Gastrocnemius medialis (tissue), 4 donors: ENCODE results near the gene TGFA. TPM values are rescaled to one million over a fixed set of nuclear protein-coding genes. Genes with fewer than 3 reads are reported as not detected.

Experiments used
- ATAC-seq, 2 donors: fragments of 150-250 bp; one replicate each; pipeline ENCODE4 v1.9.1; 2016
- DNase-seq, 2 donors: peaks; one replicate each; pipeline ENCODE4 v3.0.0-alpha.2; 2019
- H3K27ac ChIP-seq, 4 donors: fragments of 200-600 bp; sonication (generic); 1 replicate in 1 of 4; 2 replicates in 3 of 4; pipeline ENCODE4 v1.5.1; 2016 to 2018; ENCODE audit warnings: mild to moderate bottlenecking in 2 of 4, moderate library complexity in 1 of 4
- H3K27me3 ChIP-seq, 3 donors: fragments of 200-600 bp; sonication (generic) in 2 of 3; 1 replicate in 1 of 3; 2 replicates in 2 of 3; pipeline versions ENCODE4 v1.5.1 to v1.6.0; 2016 to 2019; ENCODE audit warnings: mild to moderate bottlenecking in 1 of 3, moderate library complexity in 1 of 3
- H3K36me3 ChIP-seq, 2 donors: fragments of 200-600 bp; sonication (generic) in 1 of 2; one replicate each; pipeline ENCODE4 v1.5.1; 2017 to 2018
- H3K4me1 ChIP-seq, 2 donors: fragments of 200-600 bp; sonication (generic) in 1 of 2; one replicate each; pipeline ENCODE4 v1.5.1; 2016 to 2017; ENCODE audit warnings: mild to moderate bottlenecking in 2 of 2
- H3K4me3 ChIP-seq, 4 donors: fragments of 200-600 bp; sonication (generic) in 3 of 4; 1 replicate in 1 of 4; 2 replicates in 3 of 4; pipeline ENCODE4 v1.5.1; 2016 to 2019; ENCODE audit warnings: mild to moderate bottlenecking in 2 of 4
- H3K9me3 ChIP-seq, 3 donors: fragments of 200-600 bp; sonication (generic) in 2 of 3; 1 replicate in 1 of 3; 2 replicates in 2 of 3; pipeline ENCODE4 v1.5.1; 2016 to 2019
- POLR2A ChIP-seq, 2 donors: fragments of 450-650 bp; IDR thresholded peaks; one replicate each; pipeline ENCODE4 v1.6.1; 2017; ENCODE audit warnings: antibody characterized with exemption in 2 of 2, mild to moderate bottlenecking in 2 of 2, moderate library complexity in 2 of 2
- in situ Hi-C, 4 donors: fragments of 200-750 bp; cut with MboI; loops; one replicate each; pipeline versions ENCODE4 v1.15.0 to v1.8.0; 2017; ENCODE audit warnings: low sequenced_read_pairs in 4 of 4
- intact Hi-C: fragments of 100-400 bp; cut with DNase I; formaldehyde crosslinking; loops from one replicate; pipeline ENCODE4 v1.15.1; 2023; ENCODE audit warnings: low total_unique reads
- total RNA-seq, 4 donors: library from RNA; depleted of rRNA; stranded (reverse); fragments of >200 nt; gene quantifications; one replicate each; pipeline versions ENCODE4 v1.1.0 to v1.2.3, GENCODE V29; 2016
- TF ChIP-seq, protein P1 (sequence below), 5 experiments: fragments of 450-650 bp in 3 of 5; fragments of 200-600 bp in 2 of 5; sonication (generic) in 2 of 5; IDR thresholded peaks in 4 of 5; conservative IDR thresholded peaks in 1 of 5; 1 replicate in 4 of 5; 2 replicates in 1 of 5; pipeline ENCODE4 v1.5.1; 2016 to 2019; ENCODE audit warnings: antibody characterized with exemption in 5 of 5, mild to moderate bottlenecking in 3 of 5, moderate library complexity in 3 of 5

The TGFA gene
- total RNA-seq, 4 donors from 2014 or later, result 0.05 to 0.26 (median 0.18) TPM; not detected in 1

DNA sequence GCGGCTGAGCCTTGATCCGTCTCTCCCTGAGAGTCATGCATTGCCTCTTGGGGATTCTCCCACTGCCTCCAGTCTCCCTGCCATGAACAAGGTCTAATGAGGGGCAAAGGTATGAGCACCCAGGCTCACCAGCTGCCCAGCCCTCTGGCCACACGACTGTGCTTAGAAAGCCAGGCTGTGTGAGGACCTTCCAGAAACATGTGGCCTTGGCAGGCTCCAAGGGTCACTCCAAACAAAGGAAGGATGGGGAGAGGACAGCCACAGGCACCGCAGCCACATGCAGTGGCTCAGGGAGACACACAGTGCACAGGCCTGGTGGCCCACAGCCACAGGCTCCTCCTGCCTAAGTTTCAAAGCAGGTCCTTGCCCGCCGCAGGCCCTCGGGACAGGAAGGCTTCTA is 35.8 kb downstream of the TGFA start:
- in situ Hi-C loops, result no loop called here
- no peak overlapping the region for H3K27ac ChIP-seq
- intact Hi-C loops, result no loop called here

DNA sequence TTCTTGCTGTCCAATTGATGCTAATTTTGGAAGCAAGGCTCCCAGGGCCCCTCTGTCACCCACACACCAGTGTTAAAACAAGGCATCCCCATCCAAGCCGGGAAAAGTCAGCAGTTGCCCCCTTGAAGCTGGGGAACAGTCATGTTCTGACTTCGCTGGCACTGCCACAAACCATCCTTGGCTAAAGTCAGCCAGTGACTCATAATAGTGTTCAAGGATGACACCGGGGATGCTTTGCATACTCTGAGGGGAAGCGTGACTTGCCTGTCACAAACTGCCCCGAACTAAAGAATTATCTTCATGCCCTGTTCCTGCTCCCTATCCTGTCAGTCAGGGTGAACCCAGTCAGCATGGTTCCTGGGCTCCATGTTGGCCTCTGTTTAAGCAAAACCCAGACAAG is 37.0 kb downstream of the TGFA start:
- Histone ChIP-seq H3K27me3 (no peaks in the 10 kb centered on the region), H3K36me3 (no peaks in the 10 kb centered on the region), H3K4me1 (no peaks in the 10 kb centered on the region), H3K27ac (no peak overlapping the region), H3K4me3 (no peak overlapping the region), H3K9me3 (no peaks in the 10 kb centered on the region)
- DNase-seq (no peak), ATAC-seq (no peak)
- in situ Hi-C loops, result no loop called here
- intact Hi-C loops, result no loop called here
- TF ChIP-seq, protein P1, sequence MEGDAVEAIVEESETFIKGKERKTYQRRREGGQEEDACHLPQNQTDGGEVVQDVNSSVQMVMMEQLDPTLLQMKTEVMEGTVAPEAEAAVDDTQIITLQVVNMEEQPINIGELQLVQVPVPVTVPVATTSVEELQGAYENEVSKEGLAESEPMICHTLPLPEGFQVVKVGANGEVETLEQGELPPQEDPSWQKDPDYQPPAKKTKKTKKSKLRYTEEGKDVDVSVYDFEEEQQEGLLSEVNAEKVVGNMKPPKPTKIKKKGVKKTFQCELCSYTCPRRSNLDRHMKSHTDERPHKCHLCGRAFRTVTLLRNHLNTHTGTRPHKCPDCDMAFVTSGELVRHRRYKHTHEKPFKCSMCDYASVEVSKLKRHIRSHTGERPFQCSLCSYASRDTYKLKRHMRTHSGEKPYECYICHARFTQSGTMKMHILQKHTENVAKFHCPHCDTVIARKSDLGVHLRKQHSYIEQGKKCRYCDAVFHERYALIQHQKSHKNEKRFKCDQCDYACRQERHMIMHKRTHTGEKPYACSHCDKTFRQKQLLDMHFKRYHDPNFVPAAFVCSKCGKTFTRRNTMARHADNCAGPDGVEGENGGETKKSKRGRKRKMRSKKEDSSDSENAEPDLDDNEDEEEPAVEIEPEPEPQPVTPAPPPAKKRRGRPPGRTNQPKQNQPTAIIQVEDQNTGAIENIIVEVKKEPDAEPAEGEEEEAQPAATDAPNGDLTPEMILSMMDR (IDR thresholded peaks at IDR 0.05 in 4 of 5, conservative IDR thresholded peaks at IDR 0.05 in 1 of 5), result no peak
- no peak for TF ChIP-seq POLR2A (IDR thresholded peaks at IDR 0.05)

More for the DNA sequence above, 35.8 kb downstream of the TGFA start:
- H3K9me3 ChIP-seq, result no peaks in the 10 kb centered on the region
- ATAC-seq (no peak), DNase-seq (no peak)
- no peak overlapping the region for H3K4me3 ChIP-seq
- no peaks in the 10 kb centered on the region for H3K4me1 ChIP-seq
- H3K36me3 ChIP-seq, result no peaks in the 10 kb centered on the region
- TF ChIP-seq POLR2A (IDR thresholded peaks at IDR 0.05), result no peak
- TF ChIP-seq, protein P1 (IDR thresholded peaks at IDR 0.05 in 4 of 5, conservative IDR thresholded peaks at IDR 0.05 in 1 of 5), result no peak
- no peaks in the 10 kb centered on the region for H3K27me3 ChIP-seq

DNA sequence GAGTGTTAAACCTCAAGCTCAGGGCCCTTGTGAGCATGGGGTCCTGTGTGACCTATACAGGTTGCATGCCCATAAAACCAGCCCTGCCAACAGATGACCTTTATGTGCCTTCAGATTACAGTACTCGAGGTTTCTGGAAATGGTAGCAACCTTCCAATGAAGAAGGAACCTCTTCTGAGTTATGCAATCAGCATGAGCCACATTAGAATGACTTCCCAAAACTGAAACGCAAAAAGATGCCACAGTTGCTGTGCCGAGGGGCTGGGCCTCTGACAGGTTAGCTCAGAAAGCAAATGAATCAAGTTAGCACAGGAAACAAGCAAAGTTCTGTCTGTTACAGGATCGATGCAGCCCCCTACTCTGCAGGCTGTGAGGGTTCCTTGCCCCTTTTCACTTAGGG is 37.7 kb downstream of the TGFA start:
- TF ChIP-seq, protein P1 (IDR thresholded peaks at IDR 0.05 in 4 of 5, conservative IDR thresholded peaks at IDR 0.05 in 1 of 5), result no peak
- TF ChIP-seq POLR2A (IDR thresholded peaks at IDR 0.05), result no peak
- Histone ChIP-seq H3K9me3 (no peaks in the 10 kb centered on the region), H3K27me3 (no peaks in the 10 kb centered on the region), H3K4me3 (no peak overlapping the region), H3K27ac (no peak overlapping the region), H3K4me1 (no peaks in the 10 kb centered on the region), H3K36me3 (no peaks in the 10 kb centered on the region)
- in situ Hi-C loops, result no loop called here
- intact Hi-C loops, result no loop called here
- ATAC-seq (no peak), DNase-seq (no peak)

DNA sequence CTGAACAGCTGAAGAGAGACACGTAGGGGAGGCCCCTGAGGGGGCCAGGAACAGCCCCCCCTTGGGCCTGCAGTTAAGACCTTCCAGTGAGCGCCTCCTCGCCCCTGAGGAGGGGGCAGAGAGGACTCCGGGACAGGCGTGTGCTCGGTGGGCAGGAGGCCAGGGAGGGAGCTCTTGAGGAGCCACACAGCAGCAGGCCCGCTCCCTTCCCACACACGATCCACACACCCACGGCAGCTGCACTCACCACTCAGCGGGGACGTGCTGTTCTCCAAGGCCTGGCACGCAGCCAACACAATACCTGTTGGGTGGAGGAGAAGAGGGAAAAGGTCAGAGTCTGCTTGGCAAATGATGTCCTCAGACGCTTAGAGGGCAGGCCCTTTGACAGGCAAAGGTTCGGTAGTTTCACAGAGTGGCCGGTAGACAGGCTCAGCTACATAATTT is 39.0 kb downstream of the TGFA start:
- H3K4me3 ChIP-seq, result no peak overlapping the region
- H3K36me3 ChIP-seq, result no peaks in the 10 kb centered on the region
- no peaks in the 10 kb centered on the region for H3K4me1 ChIP-seq
- no peak overlapping the region for H3K27ac ChIP-seq
- intact Hi-C loops, result no loop called here
- in situ Hi-C loops, result no loop called here
- ATAC-seq, result no peak
- TF ChIP-seq POLR2A (IDR thresholded peaks at IDR 0.05), result no peak
- TF ChIP-seq, protein P1 (IDR thresholded peaks at IDR 0.05 in 4 of 5, conservative IDR thresholded peaks at IDR 0.05 in 1 of 5), result no peak
- H3K27me3 ChIP-seq, result no peaks in the 10 kb centered on the region
- no peaks in the 10 kb centered on the region for H3K9me3 ChIP-seq
- no peak for DNase-seq

DNA sequence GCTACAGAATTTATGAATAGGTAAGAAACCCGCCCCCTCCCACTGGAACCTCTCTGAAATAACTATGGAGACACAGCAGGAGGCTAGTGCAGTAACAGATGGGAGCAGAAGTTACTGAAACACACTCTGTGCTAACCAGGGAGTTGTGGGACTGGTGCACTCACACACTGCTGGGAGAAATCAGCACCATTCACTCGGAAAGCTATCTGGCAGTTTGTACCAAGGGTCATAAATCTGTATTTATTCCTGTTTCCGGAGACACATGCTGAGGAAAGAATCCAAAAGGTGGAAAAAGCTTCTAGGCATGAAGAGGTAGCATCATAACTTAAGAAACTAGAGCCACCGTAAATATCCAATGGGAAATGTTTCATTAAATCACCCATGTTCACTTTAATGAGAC is 39.9 kb downstream of the TGFA start:
- no peaks in the 10 kb centered on the region for H3K9me3 ChIP-seq
- no peaks in the 10 kb centered on the region for H3K4me1 ChIP-seq
- H3K4me3 ChIP-seq, result no peak overlapping the region
- no peaks in the 10 kb centered on the region for H3K36me3 ChIP-seq
- DNase-seq, result no peak
- no peak overlapping the region for H3K27ac ChIP-seq
- in situ Hi-C loops, result no loop called here
- ATAC-seq, result no peak
- intact Hi-C loops, result no loop called here
- no peaks in the 10 kb centered on the region for H3K27me3 ChIP-seq
- TF ChIP-seq, protein P1 (IDR thresholded peaks at IDR 0.05 in 4 of 5, conservative IDR thresholded peaks at IDR 0.05 in 1 of 5), result no peak
- no peak for TF ChIP-seq POLR2A (IDR thresholded peaks at IDR 0.05)
